GM21723 (cell line): ENCODE results near the gene TPK1.
A peak's percentile ranks its signal among the peaks of the same experiment; 100 is the strongest.
"Not testable (repeated sequence)": the region's sequence is repeated elsewhere in the genome, so short reads cannot be mapped to it uniquely, and the experiment has no call there.

Experiments
- ATAC-seq: cut with Tn5 transposase; IDR thresholded peaks from one replicate; pipeline ENCODE4 v1.9.1; 2021; ENCODE audit warnings: mild to moderate bottlenecking, moderate library complexity; ENCODE audit not compliant: unreplicated experiment

TPK1 gene

GRCh38 chr7:144728551-144728950 lies 107.3 kb downstream of the TPK1 start:
- ATAC-seq = no peak

- ATAC-seq = not testable (repeated sequence)
These were observed 109.0 kb downstream of the TPK1 start for GRCh38 chr7:144726840-144727239.

DNA sequence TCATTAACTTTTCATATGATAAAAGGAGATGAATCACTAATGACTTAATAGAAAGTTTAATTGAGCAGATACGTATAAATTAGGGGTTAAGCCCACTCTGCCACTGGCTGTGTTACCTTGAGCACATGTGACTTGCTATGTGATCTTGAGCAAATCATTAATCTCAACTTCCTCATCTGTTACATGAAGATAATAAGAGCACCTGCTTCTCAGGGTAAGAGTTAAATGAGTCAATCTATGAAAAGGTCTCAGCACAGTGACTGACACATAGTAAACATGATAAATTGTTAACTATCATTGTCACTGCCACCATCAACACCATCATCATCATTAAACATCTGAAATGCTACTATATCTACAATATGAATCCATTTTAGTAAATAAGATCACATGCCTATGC lies 110.8 kb downstream of the TPK1 start:
- ATAC-seq = peak; percentile 93

GRCh38 chr7:144723301-144723700 lies 112.6 kb downstream of the TPK1 start:
- ATAC-seq = no peak

DNA sequence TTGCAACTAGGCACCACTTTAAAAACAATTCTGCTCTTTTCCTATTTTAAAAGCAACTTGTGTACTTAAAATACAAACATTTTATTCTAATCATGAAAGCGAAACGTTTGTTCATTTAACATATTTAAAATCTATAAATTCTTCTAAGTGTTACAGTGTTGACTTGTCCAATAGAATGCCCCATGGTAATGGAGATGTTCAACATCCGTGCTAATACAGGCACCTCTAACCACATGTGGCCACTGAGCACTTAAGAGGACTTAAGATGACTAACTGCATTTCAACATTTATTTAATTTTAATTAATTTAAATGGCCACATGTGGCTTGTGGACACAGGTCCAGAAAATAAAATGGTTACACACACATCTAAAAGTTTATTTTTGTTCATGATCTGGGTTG lies 115.1 kb downstream of the TPK1 start:
- no peak for ATAC-seq

GRCh38 chr7:144720149-144720548 lies 115.7 kb downstream of the TPK1 start:
- ATAC-seq = no peak

DNA sequence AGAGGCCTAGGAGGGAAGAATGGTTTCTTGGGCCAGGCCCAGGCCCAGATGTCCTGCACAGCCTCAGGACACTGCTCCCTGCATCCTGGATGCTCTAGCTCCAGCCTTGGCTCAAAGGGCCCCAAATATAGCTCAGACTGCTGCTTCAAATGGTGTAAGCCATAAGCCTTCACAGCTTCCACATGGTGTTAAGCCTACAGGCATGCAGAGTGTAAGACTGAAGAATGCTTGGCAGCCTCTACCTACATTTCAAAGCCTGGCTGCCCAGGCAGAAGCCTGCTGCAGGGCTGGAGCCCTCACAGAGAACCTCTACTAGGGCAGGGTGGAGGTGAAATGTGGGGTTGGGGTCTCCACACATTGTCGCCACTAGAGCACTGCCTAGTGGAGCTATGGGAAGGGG lies 118.1 kb downstream of the TPK1 start:
- ATAC-seq = no peak

- peak; percentile 53 for ATAC-seq
These were observed 122.0 kb downstream of the TPK1 start for GRCh38 chr7:144713850-144714249.

GRCh38 chr7:144710791-144711190 lies 125.1 kb downstream of the TPK1 start:
- no peak for ATAC-seq

DNA sequence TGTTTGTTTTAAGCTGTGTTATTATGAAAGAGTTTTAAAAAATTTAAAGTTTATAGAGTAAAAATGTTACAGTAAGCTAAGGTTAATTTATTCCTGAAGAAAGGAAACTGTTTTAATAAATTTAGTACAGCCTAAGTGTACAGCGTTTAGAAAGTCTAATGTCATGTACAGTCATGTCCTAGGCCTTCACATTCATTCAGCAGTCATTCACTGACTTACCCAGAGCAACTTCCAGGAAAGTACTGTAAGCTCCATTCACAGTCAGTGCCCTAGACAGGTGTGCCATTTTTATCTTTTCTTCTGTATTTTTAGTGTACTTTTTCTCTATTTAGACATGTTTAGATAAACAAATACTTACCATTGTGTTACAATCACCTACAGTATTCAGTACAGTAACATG lies 126.8 kb downstream of the TPK1 start:
- no peak for ATAC-seq

DNA sequence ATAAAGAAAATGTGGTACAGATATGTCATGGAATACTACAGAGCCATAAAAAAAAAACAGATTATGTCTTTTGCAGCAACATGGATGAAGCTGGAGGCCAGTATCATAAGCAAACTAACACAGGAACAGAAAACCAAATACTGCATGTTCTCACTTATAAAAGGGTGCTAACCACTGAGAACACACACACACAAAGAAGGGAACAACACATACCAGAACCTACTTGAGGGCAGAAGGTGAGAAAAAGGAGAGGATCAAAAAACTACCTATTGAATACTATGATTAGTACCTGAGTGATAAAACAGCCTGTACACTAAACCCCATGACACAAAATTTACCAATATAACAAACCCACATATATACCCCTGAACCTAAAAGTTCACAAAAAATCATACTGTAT lies 144.6 kb downstream of the TPK1 start:
- ATAC-seq = no peak

GRCh38 chr7:144682581-144683280 lies 153.1 kb downstream of the TPK1 start:
- ATAC-seq = no peak

GRCh38 chr7:144676492-144676891 lies 159.4 kb downstream of the TPK1 start:
- no peak for ATAC-seq

- ATAC-seq = no peak
These were observed 161.3 kb downstream of the TPK1 start for GRCh38 chr7:144674550-144674949.

DNA sequence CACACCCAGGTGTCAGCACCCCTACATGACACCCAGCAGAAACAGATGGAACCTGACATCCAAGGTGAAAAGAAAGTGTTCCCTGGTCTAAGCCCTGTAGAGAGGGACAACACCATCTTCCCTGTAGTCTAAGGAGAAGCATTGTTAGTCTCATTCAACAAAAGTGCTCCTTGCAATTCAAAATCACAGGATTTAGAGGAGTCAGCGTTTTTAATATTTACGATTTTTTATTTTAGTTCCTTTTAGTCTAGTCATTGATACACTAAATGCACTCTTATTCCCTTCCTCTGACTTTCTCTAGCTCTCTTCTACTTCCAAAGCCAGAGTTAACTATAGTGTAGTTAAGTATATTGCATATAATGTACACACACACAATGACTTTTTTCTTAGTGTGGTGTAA lies 163.0 kb downstream of the TPK1 start:
- ATAC-seq = no peak

- ATAC-seq = no peak
These were observed 164.4 kb downstream of the TPK1 start for GRCh38 chr7:144671429-144671828.

DNA sequence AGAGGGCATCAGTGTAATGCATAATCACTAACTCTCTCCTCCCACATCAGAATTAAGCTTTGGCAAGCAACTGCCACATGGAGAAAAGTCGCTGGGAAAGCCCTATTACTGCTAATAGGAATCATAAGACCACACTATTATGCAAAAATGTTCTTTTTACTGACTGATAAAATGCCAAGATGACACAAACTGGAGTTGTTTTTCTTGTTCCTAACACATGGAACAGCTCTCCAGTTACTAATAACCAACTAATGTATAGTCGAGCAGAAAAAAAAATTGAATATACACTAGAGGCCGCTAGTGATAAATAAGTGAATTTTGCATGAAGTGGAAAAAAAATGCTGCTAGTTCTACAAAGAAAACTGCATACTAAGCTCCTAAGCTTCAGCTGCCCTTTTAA lies 165.6 kb downstream of the TPK1 start:
- ATAC-seq = peak; percentile 56

- no peak for ATAC-seq
These were observed 167.3 kb downstream of the TPK1 start for GRCh38 chr7:144668503-144668902.

DNA sequence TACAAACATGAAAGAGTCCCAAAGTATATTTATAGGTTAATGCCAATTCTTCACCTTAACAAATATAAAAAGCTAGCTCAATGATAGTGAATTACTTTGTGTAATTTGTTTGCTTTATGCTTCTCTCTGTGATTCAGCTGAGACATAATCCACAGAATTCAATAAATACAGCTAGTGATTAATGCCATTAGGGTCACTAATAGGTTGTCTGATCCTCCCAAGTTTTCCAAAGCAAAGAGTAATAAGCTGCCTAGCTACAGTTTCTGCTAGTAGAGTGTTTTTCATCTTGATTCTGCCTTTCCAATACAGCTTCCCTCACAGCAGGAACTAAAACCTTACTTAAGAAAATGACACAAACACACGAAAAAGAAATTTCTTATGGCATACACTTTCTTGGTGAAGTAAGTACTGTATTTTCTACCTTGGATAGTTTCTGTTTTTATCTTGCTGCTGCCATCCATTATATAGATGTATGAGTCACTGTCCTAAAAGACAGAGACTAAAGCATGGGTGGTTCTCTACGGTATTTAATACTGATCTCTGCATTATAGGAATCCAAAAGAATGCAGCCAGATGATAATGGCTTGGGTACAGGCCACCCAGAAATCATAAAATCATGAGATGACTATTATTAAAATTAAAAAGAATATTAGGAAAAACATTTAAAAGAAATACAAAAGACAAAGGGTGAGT lies 170.0 kb downstream of the TPK1 start:
- no peak for ATAC-seq

- no peak for ATAC-seq
These were observed 176.6 kb downstream of the TPK1 start for GRCh38 chr7:144659211-144659610.

DNA sequence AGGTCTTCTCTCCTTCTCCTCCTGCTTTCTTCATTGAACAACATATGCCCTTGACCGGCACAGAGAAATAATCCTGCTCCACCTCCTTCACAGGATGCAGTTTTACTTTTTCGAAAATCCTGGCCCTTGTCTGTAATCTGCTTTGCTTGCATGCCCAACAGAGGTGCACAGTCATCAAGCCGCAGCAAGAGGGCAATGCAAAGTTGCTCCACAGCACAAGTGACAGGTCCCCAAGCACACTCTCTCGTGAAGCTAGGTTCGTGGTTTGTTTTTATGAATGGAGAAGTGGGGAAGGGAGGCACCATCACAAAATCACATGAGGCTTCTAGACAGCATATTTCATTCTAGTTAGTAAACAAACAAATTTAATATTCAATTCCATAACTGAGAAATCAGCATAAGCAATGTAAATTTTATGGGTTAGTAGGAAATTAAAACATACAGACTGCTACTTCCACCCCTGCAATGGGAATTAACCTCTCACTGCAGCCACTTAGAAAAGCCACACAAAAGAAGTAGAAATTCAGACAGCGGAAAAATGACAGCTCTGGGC lies 178.8 kb downstream of the TPK1 start:
- peak; percentile 77 for ATAC-seq

DNA sequence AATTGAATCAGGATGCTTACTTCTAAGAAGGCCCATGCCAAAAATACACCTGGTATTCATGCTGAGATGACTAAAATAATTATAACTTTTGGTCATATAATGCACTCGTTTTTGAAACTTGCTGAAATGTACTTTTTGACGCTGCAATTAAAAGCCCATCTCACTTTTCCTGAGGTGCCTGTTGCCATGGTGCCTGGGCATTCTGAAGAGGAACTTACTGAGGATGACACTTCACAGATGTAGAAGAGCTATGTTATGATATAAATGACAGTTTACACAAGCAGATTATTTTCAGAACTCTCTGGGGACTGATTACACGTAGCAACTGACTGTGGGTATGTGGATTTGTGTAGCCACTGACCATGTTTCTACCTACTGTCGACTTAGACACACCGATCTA lies 182.4 kb downstream of the TPK1 start:
- no peak for ATAC-seq
